Measurements from ENCODE around the gene SOBP.

Gene SOBP

DNA sequence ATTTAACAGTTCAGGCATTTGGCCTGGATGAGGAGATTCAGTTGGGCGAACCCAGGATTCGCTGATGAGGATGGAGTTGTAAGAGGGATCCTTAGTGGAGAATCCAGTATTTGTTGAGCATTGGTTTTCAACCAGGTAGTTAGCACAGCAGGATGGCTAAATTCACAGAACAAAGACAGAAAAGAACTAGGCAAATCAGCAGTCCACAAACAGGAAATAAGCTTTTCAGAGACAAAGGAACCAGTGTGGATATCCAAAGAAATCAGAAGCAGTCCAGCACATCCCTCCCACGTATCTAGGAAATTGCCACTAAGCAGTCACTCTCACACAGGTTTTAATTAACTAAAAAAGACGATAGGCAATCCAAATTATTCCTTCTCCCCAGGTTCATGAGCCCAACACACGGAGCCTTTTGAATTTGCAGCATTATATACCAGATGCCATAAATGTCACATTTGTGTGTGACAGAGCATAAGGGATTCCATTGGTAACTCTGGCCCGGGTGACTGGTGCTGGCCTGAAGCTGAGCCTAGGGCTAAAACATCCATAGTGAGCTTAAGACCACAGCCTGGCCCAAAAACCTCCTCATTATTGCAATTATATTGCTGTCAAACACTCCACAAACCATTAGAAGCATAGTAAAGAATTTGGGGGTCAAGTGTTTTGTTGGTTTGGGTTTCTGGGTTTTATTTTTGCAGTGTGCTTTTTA is 131.5 kb downstream of the SOBP start:
- no peak for DNase-seq

DNA sequence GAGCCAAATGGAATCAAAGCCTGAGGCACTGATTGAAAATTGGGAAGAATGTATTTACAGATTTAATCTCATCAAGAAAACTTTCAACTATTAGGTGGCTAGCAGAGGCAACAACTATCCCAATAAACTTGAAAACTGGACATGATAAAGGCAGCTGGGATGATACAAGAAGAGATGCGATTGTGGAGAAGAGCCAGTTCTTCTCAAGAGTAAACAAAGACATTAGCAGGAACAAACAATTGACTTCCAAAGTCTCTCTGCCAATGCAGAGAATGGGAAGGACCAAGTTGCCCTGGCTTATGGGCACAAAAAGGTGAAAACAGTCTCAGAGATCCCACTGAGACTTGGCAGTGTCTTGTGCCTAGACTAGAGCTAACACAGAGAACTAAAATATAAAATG is 132.4 kb downstream of the SOBP start:
- DNase-seq = no peak

DNA sequence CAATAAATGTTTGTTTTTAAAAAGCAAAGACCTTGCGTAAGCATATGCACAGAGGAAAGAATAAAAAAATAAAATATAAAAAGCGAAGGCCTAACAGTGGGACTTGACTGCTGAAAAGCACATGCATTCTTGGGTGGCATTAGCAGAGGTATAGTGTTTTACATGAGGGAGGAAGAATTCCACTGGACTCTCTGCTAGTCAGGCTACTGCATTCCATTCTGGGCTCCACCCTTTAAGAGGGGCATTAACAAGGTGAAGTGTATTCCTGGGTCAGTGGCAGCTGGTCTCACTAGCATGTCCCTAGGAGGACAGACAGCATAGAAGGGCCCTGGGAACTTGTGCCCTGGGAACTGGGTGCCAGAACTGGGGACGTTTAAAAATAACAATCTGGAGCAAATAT is 134.1 kb downstream of the SOBP start:
- no peak for DNase-seq

DNA sequence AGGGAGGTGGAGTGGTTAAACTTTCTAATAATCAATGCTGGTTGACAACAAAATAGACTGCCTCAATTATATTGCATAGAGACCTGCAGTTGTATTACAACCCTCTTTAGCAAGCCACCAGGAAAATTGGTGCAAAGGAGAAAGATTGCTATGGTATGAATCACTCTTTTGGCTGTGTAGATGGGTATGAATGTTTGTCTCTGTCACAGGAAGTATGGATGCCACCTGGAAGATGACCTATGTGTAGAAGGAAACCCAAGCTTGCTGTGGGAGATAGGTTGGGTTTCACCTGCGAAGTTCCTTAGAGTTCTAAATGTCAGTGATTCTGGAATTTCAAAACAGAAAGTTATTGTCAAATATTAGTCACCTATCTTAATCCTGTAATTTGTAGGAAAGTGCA is 134.6 kb downstream of the SOBP start:
- DNase-seq = no peak

DNA sequence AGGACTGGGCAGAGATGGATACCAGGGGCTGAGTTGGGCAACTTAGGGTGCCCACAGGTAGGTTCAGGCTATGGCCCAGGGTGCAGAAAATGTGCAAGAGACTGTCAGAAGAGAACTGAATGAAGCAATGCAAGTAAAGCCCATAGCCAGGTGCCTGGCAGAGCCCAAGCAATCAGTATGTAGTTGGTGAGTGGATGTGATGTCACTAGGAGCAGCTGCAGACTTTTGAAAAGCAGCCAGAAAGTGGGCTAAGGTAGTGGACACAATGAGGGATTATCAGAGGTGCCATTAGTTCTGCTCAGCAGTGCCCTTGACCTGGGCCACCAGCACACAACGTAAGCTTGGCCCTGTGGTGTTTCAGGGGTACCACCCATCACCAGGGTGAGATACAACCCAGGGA is 135.3 kb downstream of the SOBP start:
- DNase-seq = no peak

DNA sequence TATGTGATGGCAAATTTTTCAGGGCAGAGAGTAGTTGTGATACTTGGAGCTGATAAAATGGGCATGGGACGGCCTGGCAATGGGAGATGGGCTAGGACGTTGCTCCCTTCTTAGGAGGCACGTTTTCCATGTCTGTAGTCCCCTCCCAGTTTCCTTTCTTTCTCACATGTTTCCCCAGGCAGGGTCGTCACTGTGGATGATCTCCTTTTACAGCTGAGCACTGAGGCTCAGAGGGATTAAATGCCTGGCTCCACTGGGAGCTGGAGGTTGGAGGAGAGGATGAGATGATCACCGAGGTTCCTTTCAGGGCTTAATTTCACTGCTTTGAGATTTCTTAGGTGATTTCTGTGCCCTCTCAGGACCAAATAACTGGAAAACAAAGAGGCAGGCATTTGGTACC is 136.7 kb downstream of the SOBP start:
- no peak for DNase-seq

DNA sequence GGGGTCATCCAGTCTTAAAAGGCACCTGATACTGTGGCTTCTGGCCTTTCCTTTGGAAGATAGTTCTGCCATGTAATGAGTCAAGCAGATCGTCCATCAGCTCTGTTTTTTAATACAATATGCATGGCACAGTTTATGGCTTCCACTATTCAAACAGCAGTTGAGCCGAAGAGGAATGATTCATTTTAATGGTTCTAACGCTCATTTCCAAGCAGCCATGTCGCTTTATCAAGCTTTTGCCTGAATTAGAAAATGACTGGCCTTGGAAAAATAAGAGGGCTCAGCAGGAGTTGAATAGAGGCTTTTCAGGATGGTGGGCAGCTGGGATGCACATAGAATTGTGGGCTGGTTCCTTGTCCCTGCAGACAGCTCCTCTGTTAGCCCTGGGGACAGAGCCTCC is 138.1 kb downstream of the SOBP start:
- no peak for DNase-seq

DNA sequence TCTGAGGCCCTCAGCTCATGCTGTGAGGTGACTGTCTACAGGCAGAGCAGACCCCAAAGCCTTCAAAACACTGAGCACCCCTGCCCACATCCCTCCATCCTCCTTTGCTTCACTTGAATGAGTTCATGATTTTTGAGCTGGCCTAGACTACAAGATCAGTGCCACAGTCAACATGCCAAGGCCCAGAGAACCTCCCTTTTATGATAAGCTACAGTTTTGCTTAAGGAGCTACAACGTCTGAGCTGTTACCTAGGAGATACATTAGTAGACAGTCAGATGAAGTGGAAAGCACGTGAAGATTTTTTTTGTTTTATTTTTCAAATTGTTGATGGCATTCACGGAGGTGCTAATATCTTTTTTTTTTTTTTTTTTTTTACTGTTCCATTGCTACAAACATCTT is 139.0 kb downstream of the SOBP start:
- no peak for DNase-seq

DNA sequence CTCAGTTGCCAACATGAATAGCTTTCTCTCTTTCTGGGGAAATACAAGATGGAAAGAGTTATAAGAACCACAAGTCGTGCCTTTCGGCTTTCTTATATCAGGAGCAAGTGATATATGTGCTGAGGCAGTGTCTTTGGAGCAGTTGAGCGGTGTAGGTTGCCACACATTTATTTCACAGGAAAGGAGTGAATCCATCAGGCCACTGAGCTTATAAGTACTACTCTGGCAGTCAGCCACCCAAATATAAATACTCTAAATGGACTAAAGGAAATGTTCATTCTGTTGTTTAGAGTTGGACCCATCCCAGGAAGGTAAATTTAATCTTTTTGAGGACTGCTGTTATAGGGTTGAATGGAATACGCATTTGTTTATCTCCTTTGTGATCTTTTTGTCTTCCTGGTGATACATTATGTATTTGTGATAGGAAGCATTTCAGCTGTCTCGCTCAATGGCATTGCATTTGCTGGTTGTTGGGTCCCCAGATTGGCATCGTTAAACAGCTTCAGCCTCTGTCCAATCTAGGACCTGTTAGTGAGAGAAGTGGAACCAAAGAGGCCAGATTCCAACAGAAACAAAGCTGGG is 139.7 kb downstream of the SOBP start:
- DNase-seq = peak in 1 of 2 experiments; percentile 66

DNA sequence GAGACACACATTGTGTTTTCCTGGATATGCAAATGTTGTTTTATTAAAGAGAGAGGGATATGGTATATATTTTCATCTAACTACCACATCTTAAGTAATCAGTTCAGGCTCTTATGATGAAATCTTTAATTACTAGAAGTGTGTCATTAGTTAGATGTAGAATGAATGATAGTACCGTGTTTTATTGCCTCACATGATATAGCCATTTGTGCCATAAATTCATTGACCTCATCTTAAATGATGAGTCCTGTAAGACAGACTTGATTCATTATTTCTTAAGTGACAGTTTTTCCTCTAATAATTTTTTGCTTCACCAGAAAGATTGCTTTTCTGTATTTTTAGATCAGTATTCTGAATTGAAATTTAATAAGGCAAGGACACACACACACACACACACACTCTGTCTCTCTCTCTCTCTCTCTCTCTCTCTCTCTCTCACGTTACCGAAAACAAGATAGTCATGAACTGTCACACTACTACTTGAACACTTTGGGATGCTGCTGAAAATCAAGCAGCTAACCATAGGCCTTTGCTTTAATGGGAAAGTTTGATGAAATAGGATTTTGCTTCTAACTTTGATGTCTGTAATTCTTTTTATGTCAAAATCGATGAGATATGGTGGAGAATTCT is 140.5 kb downstream of the SOBP start:
- no peak for DNase-seq

DNA sequence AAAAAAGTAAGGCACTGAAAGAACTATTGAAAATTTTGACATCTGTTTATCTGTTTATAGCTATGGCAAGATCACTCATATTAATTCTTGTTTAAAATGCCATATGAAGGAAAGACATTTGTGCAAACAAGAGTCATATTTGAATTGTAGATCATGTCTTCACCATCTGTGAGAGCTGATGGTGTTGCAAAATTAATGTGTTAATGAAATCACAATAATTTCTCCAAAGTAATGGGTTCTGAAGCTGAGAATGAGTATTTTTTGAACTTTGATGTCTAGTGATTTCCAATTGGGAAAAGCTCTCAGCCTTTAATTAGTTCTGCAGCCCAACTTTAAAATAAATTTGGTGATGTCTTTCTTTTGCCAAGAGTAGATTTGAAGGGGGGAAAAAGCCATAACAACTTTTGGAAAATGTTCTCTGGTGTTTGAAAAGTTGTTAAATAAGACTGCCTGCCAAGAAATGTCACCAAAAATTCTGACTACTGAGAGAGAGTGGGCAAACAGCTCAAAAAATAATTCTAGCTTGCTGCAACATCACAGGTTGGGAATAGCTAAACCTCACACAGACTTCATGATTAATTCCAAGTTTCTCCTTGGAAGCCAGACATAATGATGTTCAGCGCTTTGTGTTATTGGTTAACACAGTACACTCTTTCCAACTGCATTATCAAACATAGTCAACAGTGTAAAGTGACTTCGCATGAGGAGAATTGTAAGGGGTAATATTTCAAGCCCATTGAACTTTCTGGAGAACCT is 142.6 kb downstream of the SOBP start:
- no peak for DNase-seq

DNA sequence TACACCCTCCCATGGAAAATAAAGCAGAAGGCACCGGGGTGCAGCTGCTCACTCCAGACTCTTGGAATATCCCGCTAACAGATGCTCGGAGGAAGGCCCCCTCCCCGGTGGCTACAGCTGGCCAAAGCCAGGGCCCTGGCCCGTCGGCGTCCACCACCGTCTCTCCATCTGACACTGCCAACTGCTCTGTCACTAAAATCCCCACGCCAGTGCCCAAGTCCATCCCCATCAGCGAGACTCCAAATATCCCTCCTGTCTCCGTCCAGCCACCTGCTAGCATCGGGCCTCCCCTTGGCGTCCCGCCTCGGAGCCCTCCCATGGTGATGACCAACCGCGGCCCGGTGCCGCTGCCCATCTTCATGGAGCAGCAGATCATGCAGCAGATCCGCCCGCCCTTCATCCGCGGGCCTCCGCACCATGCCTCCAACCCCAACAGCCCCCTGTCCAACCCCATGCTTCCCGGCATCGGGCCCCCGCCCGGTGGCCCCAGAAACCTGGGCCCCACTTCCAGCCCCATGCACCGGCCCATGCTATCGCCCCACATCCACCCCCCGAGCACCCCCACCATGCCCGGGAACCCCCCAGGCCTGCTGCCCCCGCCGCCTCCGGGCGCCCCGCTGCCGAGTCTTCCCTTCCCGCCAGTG is 143.9 kb downstream of the SOBP start:
- DNase-seq = no peak

DNA sequence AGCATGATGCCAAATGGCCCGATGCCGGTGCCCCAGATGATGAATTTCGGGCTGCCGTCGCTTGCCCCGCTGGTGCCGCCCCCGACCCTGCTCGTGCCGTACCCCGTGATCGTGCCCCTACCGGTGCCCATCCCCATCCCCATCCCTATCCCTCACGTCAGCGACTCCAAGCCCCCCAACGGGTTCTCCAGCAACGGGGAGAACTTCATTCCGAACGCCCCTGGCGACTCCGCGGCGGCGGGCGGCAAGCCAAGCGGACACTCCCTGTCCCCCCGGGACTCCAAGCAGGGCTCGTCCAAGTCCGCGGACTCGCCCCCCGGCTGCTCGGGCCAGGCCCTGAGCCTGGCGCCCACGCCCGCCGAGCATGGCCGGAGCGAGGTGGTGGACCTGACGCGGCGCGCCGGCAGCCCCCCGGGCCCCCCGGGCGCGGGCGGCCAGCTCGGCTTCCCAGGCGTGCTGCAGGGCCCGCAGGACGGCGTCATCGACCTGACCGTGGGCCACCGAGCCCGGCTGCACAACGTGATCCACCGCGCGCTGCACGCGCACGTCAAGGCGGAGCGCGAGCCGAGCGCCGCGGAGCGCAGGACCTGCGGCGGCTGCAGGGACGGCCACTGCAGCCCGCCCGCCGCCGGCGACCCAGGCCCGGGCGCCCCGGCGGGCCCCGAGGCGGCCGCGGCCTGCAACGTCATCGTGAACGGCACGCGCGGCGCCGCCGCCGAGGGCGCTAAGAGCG is 144.6 kb downstream of the SOBP start:
- DNase-seq = no peak

DNA sequence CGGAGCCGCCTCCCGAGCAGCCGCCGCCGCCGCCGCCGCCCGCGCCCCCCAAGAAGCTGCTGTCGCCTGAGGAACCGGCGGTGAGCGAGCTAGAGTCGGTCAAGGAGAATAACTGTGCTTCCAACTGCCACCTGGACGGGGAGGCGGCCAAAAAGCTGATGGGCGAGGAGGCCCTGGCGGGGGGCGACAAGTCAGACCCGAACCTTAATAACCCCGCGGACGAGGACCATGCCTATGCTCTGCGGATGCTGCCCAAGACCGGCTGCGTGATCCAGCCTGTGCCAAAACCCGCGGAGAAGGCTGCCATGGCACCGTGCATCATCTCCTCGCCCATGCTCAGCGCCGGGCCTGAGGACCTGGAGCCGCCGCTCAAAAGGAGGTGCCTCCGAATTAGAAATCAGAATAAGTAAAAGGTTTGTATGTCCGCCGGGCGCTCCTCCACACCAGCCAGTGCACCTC is 145.2 kb downstream of the SOBP start:
- no peak for DNase-seq

DNA sequence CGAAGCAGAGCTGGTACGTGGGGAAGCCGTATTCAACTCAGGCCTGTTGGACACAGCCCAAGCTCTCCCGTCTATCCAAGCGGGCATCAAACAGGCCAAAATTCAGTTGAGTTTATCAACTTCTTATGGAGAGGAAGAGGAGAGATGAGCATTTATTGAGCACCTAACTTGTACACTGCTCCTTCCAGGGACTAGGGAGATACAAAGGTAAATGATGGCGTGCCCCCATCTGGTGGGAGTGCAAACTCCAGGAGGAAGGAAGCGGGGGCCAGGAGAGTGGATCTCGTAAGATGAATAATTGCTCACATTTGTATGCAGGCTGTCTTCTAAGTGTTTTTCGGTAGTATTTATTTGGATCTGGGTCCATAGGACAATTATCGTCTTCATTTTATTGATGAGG is 146.6 kb downstream of the SOBP start:
- DNase-seq = no peak

DNA sequence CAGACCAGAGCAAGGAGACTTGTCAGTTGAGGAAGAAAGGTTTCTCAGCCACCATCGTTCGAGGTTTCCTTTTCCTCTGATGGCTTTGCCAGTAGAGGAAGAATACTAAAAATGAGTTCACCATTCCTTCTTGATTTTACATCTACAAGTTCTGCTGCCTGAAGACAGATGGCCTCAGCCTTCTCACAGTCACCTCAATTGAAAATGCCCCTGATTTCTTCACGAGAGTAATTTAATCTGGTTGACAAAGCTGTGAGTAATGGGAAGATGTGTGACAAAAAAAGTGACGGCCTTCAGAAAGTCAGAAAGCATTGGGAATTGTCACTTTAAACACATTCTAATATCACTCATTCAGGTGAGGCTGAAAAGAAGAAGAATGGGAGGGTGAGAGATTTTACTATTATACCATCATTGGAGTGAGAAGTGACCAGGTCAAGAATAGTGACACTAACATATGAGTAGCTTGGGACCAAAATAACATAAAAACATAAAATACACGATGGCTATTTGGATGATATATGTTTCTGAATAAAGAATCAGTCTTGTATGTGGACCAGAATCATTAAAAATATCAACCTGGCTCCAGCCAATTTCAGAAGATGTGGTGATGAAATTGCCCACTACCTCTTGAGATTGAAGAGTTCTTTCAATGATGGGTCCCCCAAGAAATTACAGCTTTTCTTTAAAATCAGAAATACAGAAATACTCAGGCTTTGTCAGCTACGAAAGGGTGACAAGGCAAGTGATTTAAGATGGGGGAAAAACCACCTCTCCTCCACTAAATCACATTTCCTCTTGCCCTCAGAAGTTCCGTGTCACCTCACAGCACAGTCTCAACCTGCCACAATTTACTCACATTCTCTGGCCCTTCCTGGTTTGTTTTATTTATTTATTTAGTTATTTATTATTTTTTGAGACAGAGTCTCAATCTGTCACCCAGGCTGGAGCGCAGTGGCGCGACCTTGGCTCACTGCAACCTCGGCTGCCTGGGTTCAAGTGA is 147.7 kb downstream of the SOBP start:
- DNase-seq = no peak

DNA sequence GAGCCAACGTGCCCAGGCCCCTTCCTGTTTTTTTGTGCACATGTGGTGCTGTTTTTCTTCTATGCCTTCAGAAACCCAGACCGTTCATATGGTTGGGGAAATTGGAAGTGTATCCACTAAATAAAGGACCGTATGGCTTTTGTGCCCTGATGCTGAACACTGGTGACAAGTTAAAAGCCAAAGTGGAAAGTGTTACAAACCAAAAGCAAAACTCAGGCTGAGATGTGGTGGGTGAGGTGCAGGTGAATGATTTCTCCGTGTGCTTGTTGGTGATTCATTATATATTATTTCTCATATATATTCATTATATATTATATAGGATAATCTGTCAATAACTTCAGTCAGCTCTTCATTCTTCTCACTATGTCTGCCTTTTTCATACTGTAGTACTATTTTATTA is 148.6 kb downstream of the SOBP start:
- no peak for DNase-seq

DNA sequence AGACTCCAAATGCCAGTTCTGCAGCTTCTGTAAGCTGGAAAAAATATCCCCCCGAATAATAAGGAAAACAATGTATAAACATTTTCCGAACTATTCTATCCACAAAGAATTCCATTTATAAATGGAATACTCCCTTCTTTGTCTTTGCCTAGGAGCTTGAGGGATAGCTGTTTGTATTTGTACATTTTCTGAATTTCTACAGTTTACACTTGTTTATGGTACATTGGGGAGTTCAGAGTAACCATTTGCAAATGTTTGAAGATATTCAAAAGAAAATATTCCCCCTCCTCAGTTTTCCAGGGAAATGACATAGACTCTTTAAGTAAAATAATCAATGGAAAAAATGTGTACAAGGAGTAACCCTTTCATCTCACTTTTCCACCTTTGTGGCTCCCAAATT is 149.6 kb downstream of the SOBP start:
- DNase-seq = no peak

DNA sequence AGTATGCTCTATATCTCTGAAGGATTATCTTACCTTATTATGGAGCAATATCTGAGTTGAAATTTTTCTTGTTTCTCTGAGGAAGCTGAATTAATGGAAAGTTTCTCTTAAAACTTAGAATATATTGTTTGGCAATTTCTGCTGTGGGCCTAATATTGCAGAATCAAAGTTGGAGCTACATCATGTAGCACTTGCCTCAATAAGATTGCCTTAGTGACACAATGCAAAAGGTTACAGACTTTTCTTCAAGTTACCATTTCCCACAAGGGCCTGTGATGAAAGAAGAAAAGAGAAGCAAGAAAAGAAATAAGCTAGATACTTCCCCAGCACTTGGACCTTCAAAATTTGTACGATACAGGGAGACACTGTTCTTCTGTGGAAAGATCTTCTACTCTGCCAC is 151.2 kb downstream of the SOBP start:
- no peak for DNase-seq

DNA sequence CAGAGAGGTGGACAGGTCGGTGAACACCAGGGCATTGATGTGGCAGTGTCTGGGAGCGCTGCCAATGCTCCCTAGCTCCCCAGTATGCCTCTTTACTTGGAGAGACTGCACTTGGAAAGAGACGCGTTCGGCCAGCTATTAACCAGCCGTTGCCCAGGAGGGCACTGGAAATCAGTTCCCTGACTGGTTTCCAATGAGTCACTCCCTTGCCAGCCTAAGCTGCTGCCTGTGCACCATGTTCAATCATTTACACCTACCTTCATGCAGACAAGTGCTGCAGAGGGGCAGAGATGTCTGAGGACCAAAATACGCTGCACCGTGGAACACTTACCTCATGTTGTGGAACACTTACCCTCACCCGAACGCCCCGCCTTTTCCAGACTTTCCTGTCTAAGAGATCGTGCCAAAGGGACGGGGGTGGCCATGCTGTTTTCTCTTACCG is 151.6 kb downstream of the SOBP start:
- DNase-seq = no peak
